Endometrium (tissue), 2 donors: Measurements from ENCODE around the gene CLEC6A.
"Not testable (repeated sequence)": the region's sequence is repeated elsewhere in the genome, so short reads cannot be mapped to it uniquely, and the experiment has no call there.

Experiments
- FAIRE-seq: peaks from 2 replicates; lab custom pipeline; 2012; peaks lifted over from hg19 to GRCh38; lab: Jason Lieb, UNC
- donor health status: control.
- donor health status: control.

The CLEC6A gene

DNA sequence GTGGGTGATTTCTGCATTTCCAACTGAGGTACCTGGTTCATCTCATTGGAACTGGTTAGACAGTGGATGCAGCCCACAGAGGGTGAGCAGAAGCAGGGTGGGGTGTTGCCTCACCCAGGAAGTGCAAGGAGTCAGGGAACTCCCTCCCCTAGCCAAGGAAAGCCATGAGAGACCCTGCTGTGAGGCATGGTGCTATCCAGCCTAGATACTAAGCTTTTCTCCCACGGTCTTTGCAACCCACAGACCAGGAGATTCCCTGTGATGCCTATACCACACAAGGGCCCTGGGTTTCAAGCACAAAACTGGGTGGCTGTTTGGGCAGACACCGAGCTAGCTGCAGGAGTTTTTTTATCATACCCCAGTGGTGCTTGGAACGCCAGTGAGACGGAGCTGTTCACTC is 39.9 kb downstream of the CLEC6A start:
- FAIRE-seq, result not testable (repeated sequence)

DNA sequence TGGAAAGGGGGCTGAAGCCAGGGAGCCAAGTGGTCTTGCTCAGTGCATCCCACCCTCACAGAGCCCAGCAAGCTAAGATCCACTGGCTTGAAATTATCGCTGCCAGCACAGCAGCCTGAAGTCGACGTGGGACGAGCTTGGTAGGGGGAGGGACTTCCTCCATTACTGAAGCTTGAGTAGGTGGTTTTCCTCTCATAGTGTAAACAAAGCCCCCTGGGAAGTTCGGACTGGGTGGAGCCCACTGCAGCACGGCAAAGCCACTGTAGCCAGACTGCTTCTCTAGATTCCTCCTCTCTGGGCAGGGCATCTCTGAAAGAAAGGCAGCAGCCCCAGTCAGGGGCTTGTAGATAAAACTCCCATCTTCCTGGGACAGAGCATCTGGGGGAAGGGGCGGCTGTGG is 40.3 kb downstream of the CLEC6A start:
- not testable (repeated sequence) for FAIRE-seq

DNA sequence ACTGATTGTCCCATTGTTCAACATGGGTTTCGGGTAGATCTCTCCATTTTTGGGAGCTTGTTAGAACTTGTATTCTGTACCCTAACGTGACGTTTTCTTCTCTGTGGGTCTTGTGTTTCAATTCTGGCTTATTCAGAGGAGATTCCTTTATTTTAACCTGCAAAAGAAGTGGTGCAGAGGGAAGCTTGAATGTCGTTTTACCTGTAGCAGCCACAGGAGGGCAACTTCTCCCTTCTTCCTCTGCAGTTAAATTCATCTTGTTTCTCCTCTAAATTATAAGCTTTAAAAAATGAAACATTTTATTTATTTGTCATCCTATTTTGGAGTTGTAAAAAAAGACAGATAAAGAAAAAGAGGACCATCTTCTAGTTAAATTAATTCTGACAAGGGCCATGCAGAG is 43.9 kb downstream of the CLEC6A start:
- no peak for FAIRE-seq

DNA sequence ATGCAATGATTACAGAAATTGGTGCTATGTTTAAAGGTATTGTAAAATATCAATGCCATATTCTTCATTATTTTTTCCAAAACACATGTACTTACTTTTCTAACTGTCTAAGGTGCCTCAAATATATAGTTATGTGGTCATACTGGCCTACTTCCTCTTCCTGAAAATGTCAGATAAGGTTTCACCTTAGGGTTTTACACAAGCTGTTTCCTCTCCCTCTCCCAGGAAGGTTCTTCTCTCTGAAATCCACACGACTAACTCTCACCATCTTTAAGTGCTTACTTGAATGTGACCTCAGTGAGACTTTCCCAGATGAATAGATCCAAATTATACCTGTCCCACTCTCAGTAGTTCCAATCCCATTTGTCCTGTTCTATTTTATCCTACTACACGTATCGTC is 46.0 kb downstream of the CLEC6A start:
- FAIRE-seq, result no peak

DNA sequence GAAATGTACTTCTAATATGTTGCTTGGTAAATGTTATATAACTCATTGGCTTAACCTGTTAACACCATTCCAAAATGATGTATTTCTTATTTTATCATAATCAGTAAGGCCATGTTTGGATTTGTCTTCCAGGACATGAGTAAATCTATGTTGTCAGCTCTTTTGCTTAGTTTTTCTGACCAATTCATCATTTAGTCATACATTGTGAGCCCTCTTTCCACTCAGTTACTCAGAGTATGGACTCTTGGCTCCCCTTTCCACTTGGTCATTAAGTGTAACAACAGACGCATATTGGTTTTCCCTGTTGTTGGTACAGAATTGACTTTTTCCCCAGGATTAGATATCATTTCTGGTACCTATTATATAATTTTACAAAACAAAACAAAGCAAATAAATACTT is 48.6 kb downstream of the CLEC6A start:
- no peak for FAIRE-seq

DNA sequence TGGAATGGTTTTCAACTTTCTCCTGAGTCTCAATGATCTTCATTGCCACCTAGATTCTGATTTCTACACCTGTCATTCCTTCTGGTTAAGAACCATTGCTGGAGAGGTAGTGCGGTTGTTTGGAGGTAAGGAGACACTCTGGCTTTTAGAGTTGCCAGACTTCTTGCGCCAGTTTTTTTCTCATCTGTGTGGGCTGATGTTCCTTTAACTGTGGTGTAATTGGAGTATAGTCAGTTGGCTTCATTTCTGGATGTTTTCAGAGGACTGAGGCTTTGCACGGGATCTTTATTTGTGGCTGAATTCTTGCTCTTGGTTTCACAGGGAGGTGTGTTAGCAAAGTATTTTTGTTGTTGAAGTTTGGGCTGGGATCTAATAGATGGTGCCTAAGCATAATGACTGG is 51.8 kb downstream of the CLEC6A start:
- no peak for FAIRE-seq

DNA sequence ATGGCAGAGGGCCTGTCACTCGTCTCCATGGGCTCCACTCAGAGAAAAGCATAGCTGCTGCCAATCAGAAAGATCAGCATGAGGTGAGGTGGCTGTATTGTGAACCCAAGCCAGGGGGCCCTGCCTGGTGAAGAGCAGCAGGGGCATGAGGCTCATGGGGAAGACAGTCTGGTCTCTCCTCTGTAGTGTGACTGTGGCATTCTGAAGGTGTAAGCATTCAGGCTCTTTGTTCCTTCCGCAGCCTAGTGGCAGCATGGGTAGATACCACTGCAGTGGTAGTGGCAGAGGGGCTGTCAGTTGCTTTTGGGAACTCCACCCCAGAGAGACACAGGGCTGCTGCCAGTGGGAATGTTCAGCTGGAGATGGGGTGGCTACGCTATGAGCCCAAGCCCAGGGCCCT is 52.5 kb downstream of the CLEC6A start:
- FAIRE-seq, result no peak

DNA sequence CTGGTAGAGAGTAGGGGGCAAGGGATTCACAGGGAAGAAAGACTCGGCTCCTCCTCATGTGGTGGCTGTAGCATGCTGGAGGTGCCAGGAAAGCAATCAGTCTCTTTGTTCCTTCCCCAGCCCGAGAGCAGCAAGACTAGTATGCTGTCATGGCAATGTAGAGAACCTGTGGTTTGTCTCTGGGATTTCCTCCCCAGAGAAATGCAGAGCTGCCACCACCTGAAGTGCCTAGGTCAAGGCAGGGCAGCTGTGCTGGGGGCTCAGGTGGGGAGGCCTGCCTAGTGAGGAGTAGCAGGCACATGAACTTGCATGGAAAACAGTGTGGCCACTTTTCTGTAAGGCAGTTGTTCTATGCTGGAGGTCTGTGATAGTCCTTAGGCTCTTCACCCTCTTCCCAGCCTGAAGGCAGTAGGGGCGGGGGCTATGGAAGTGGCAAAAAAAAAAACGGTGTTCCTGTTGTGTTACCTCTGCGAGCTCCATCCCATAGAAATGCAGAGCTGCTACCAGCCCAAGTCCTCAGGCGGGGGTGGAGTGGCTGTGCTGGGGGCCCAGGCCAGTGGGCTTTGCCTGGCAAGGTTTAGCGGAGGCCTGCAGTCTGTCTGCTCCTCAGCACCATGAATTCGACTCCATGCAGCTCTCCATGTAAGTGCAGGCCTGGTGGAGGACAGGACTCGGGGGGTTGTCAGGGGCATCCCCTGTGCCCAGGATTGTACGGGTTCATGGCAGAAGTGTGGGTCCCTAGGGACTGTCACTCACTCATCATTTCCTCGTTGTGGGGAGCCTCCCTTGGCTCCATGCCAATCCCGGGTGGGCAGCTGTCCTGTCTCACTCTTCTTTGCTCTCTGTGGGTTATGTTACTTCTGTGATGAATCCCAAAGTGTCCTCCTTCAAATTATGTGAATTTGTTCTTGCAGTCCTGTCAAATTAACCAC is 53.4 kb downstream of the CLEC6A start:
- FAIRE-seq, result no peak

DNA sequence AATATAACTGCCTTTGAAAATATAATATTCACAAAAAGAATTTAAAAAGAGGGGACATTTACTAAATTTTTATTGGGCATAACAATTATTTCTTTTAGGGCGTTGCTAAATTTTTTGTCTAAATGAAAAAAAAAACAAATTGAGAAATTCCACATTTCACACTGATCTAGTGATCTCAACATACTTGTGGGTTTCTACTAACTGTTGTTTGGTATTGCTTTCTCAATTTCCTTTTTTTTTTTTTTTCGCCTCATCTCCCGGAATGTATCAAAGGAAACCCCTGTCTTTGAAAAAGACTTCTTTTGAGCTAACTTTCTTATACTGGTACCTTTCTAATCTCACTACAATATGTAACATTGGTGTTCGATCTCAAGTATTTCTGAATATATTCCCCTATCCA is 57.5 kb downstream of the CLEC6A start, which contains the start of gene CLEC4D:
Gene CLEC4D (plus strand): TSS at position 248 of the 400 bp plus-strand sequence. CDS start 230 bp downstream, outside the sequence.
- no peak for FAIRE-seq

DNA sequence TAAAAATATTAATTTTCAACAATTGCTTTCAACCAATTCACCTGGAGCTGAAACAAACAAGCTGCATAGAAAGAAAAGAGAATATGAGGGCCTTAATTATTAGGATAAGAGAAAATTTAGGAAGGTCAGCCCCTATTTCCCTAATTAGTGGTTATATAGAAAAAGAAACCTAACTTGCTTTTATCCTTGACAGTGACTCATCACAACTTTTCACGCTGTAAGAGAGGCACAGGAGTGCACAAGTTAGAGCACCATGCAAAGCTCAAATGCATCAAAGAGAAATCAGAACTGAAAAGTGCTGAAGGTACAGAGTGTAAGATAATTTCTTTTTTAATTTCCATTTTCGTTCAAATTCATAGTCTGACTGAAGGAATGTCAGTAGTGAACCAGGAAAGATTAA is 62.2 kb downstream of the CLEC6A start:
- FAIRE-seq, result no peak

DNA sequence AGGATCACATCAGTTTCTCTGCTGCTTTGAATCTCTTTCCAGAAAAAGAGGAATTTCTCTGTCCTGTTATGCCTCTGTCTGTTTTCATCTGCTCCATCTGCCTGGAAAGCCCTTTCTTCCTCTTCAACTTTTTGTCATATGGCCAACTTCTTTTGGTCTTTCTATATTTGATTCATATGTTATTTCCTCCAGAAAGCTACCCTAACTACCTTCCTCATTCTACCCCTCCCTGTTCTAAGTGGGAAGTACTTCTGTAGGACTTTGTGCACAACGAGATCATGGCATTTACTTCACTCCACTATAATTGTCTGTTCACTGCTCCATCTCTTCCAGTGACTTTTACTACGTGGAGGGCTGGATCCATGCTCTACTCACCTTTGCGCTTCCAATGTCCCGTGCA is 63.4 kb downstream of the CLEC6A start:
- FAIRE-seq, result no peak

DNA sequence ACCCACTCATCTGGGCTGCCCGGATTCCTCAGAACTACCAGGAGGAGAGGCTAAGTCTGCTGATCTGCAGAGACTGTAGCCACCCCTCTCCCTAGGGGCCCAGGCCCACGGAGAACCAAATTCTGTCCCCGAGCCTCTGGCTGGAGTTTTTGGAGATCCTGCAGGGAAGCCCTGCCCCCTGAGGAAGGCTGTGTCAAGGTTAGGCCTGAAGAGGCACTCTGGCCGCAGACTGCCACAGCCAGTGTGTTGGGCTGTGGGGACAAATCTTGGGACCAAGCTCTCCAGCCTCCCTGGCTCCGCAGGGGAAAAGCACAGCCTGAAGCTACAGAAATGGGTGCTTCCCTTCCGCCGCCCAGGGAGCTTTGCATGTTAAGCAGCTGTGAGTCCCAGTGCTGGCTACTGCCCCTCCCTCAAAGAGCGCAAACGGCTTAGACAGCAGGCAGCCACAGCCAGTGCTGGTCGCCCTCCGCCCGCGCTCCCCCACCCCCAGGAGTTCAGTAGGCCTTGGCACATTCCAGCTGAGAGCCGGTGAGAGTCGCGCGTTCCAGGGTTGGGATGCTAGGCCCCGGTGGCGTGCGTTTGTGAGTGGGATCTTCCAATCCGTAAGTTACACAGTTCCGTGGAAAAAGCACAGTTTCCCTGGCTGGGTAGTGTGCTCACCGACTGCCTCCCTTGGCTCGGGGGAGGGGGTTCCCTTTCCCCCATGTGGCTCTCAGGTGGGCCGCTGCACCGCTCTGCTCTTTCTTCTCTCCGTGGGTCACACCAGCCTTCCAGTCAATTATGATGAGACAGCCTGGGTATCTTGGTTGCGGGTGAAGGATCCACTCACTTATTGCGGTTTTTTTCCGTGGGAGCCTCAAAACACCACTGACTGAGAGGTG is 71.7 kb downstream of the CLEC6A start:
- FAIRE-seq, result no peak
